HG03025 (cell line): Measurements from ENCODE around the gene NDUFA8.

Experiments used
- ATAC-seq: cut with Tn5 transposase; IDR thresholded peaks from one replicate; pipeline ENCODE4 v1.9.1; 2021; ENCODE audit warnings: mild to moderate bottlenecking, moderate library complexity; ENCODE audit not compliant: unreplicated experiment, low FRiP score

NDUFA8 gene

DNA sequence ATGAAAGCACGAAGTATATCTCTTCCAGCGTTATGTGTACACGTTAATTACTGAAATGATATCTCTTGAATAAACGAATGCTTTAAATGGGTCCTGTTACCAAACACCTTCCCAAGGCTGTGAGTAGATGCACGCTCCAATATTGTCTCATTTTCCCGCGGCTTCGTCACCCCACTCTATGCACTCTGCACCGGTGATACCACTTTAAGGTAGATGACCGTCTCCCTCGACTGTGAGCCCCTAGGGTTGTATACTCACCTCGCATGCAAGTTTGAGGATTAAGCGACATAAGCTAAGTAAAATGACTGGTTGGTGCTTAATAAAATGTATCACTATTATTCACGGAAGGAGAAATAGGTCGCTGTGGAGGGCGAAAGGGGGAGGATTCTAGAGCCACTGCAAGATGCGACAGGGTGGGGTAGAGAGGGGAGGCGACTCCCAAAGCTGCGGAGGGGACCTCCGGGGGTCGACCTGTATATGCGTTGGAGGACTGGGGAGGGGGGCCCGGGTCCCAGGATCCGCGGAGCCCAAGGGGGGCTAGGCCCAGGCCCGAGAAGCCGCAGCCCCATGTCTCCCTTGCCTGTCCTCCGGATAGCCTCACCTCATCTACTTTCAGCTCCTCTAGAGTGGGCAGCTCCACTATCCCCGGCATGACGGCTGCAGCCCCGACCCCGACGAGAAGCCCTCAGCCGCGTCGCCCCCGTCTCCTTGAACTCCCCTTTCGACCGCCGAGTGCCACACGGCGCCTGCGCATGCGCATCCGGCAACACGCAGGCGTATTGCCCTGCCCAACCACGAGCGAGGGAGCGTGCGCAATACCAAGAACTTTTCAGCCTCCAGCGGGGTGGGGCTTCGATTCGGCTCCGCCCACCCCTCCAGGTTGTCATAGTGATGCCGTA is at the start of gene NDUFA8, which contains the start of gene MORN5:
Gene NDUFA8 (minus strand): TSS at position 754 of the 899 bp plus-strand sequence. CDS start 102 bp downstream, at position 652.
Gene MORN5 (plus strand): TSS at position 883 of the 899 bp plus-strand sequence. CDS start 65 bp downstream, outside the sequence.
- ATAC-seq: peak; percentile 96

GRCh38 chr9:122207096-122207495 is 47.5 kb upstream of the NDUFA8 start:
- no peak for ATAC-seq

GRCh38 chr9:122206118-122207046 is 46.8 kb upstream of the NDUFA8 start:
- no peak for ATAC-seq

GRCh38 chr9:122205176-122205575 is 45.6 kb upstream of the NDUFA8 start:
- no peak for ATAC-seq

DNA sequence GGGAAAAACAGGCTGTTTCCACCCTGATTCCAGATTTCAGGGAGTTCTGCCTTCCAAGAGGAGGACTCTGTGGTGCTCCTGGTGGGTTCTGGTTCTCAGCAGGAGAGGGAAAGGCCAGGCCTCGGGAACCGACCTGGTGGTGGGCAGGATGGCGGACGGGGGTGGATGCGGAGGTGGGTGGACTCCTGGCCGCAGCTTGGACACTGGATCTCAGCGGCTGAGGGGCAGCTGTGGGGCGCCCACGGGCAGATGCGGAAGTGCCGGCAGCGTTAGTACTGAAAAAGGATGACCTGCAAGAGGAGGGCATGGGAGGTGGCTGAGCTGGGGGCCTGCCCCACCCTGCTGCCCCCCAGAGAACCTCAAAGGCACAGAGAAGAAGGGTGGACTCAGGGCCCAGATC is 44.9 kb upstream of the NDUFA8 start:
- ATAC-seq: no peak

- no peak for ATAC-seq
Measured at GRCh38 chr9:122204055-122204454, 44.5 kb upstream of the NDUFA8 start.

DNA sequence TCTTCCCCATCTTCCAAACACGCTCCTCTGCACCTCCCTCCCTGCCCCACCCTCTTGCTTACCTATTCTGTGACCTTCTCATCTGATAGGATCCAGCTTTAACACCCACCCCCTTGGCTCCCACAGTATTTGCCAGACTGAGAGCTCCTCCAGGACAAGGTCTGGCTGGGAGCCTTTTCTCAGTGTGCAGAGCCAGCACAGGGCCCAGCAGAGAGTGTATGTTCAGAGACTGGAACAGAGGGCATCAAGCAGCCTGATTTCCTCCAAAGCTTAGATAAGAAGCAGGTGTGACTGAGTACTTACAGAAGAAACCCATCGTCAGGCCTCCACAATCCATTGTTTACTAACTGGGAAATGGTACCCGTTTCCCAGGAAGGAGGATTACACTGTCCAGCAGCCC is 42.5 kb upstream of the NDUFA8 start:
- ATAC-seq: no peak

- ATAC-seq: no peak
Measured at GRCh38 chr9:122201641-122202040, 42.1 kb upstream of the NDUFA8 start.

DNA sequence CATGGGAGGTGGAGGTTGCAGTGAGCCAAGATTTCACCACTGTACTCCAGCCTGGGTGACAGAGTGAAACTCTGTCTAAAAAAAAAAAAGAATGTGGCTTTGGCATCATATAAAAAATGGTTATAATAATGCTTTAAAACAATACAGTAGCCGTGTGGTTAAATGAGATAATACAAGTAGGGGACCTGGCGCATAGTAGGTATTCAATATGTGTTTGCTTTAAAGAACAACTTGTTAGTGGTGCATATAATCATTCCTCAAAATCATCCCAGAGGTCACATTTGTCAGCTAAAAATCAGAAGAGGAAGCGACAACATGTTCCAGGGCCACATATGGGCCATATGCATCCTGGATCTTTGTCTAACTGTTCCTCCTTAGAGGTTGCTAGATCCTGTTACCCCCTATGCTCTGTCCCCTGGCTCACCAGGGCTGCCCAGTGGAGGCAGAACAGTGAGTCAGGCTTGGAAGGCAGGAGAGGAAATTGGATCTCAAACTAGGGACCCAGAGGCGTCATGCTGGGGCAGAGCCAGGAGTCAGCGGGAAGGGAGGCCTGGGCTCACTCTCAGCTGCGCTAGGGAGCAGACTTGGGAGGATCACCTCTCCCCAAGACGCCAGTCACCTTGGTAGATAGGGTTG is 41.5 kb upstream of the NDUFA8 start:
- no peak for ATAC-seq

DNA sequence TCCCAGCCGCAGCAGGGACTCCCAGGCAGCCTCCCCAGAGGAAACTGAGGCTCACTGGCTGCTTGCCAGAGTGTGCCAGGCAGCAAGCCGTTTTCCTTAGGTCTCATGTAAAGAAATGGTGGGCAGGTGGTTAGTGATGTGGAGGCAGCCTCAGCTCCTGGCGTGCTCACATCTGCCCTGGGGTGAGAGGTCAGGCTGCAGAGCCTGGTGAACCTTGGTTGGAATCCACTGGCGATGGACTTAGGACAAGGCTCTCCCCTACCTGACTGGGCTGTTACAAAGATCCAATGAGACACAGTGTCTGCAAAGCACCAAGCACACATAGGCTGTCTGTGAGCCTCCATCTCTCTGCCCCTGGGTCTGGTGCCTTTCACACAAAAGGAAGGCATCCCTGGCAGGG is 38.3 kb upstream of the NDUFA8 start:
- ATAC-seq: no peak

GRCh38 chr9:122197426-122197825 is 37.8 kb upstream of the NDUFA8 start:
- ATAC-seq: no peak

GRCh38 chr9:122195875-122196274 is 36.3 kb upstream of the NDUFA8 start:
- no peak for ATAC-seq

DNA sequence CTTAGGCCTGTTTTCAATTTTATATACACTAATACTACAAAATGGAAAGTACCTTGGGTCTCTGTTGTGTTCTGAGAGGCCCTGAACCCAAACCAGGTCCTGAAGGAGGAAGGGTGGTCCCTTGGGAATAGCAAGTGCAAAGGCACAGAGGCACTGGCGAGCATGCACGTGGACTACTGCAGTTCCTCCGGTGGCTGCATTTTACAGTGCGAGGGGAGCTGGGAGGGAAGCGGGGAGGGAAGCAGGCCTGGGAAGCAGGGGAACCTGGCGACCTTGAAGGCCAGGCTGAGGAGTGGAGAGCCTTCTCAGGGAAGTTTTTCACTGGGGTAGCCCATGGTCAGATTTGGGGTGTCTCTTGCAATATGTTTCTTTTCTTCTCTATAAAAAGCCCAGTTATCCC is 34.1 kb upstream of the NDUFA8 start:
- no peak for ATAC-seq

- ATAC-seq: no peak
Measured at GRCh38 chr9:122192914-122193525, 33.4 kb upstream of the NDUFA8 start.

GRCh38 chr9:122192261-122192875 is 32.8 kb upstream of the NDUFA8 start:
- ATAC-seq: no peak

- no peak for ATAC-seq
Measured at GRCh38 chr9:122191584-122191983, 32.0 kb upstream of the NDUFA8 start.

GRCh38 chr9:122190597-122191381 is 31.2 kb upstream of the NDUFA8 start:
- ATAC-seq: no peak

GRCh38 chr9:122188369-122188768 is 28.8 kb upstream of the NDUFA8 start:
- no peak for ATAC-seq
